Testis (tissue), 2 donors: ENCODE results near the gene TMEM178B.

Experiments used
- POLR2A ChIP-seq: fragments of 450-650 bp; IDR thresholded peaks from one replicate; pipeline ENCODE4 v1.6.1; 2017; ENCODE audit warnings: antibody characterized with exemption, mild to moderate bottlenecking, moderate library complexity
- TF ChIP-seq, protein P1 (sequence below), 3 experiments: fragments of 450-650 bp in 2 of 3; fragments of 200-600 bp in 1 of 3; sonication (generic) in 1 of 3; IDR thresholded peaks; one replicate each; pipeline ENCODE4 v1.5.1; 2016 to 2019; ENCODE audit warnings: antibody characterized with exemption in 3 of 3, mild to moderate bottlenecking in 2 of 3, moderate library complexity in 1 of 3

- TF ChIP-seq, protein P1, sequence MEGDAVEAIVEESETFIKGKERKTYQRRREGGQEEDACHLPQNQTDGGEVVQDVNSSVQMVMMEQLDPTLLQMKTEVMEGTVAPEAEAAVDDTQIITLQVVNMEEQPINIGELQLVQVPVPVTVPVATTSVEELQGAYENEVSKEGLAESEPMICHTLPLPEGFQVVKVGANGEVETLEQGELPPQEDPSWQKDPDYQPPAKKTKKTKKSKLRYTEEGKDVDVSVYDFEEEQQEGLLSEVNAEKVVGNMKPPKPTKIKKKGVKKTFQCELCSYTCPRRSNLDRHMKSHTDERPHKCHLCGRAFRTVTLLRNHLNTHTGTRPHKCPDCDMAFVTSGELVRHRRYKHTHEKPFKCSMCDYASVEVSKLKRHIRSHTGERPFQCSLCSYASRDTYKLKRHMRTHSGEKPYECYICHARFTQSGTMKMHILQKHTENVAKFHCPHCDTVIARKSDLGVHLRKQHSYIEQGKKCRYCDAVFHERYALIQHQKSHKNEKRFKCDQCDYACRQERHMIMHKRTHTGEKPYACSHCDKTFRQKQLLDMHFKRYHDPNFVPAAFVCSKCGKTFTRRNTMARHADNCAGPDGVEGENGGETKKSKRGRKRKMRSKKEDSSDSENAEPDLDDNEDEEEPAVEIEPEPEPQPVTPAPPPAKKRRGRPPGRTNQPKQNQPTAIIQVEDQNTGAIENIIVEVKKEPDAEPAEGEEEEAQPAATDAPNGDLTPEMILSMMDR (IDR thresholded peaks at IDR 0.05) = no peak
- no peak for TF ChIP-seq POLR2A
These were observed 169.5 kb downstream of the TMEM178B start for GRCh38 chr7:141243368-141243767.
